HUDEP-2 (cell line): ENCODE results near the gene FRMD3.

Source experiments
- DNase-seq, 76 experiments: peaks; one replicate each; lab custom pipeline; 2025; ENCODE audit not compliant: unreplicated experiment in 76 of 76; lab: John Stamatoyannopoulos, UW

The FRMD3 gene

GRCh38 chr9:83440641-83441040, 97.6 kb downstream of the FRMD3 start:
- DNase-seq: no peak

GRCh38 chr9:83435301-83435700, 102.9 kb downstream of the FRMD3 start:
- no peak for DNase-seq

GRCh38 chr9:83434254-83434653, 103.9 kb downstream of the FRMD3 start:
- no peak for DNase-seq

- no peak for DNase-seq
Measured at GRCh38 chr9:83433846-83434245, 104.4 kb downstream of the FRMD3 start.

- DNase-seq: no peak
Measured at GRCh38 chr9:83432877-83433550, 105.2 kb downstream of the FRMD3 start.

- no peak for DNase-seq
Measured at GRCh38 chr9:83432104-83432627, 106.0 kb downstream of the FRMD3 start.

GRCh38 chr9:83431101-83432060, 106.8 kb downstream of the FRMD3 start:
- no peak for DNase-seq

- no peak for DNase-seq
Measured at GRCh38 chr9:83430681-83431080, 107.5 kb downstream of the FRMD3 start.

- no peak for DNase-seq
Measured at GRCh38 chr9:83429229-83429628, 109.0 kb downstream of the FRMD3 start.

GRCh38 chr9:83425240-83425639, 113.0 kb downstream of the FRMD3 start:
- DNase-seq: no peak

- DNase-seq: no peak
Measured at GRCh38 chr9:83424831-83425230, 113.4 kb downstream of the FRMD3 start.

- DNase-seq: peak in 2 of 76 experiments; percentile 3 to 13
Measured at GRCh38 chr9:83423815-83424707, 114.1 kb downstream of the FRMD3 start.

- no peak for DNase-seq
Measured at GRCh38 chr9:83422527-83422926, 115.7 kb downstream of the FRMD3 start.

- no peak for DNase-seq
Measured at GRCh38 chr9:83420486-83420885, 117.7 kb downstream of the FRMD3 start.

- DNase-seq: no peak
Measured at GRCh38 chr9:83419961-83420360, 118.2 kb downstream of the FRMD3 start.

- DNase-seq: no peak
Measured at GRCh38 chr9:83418283-83418682, 119.9 kb downstream of the FRMD3 start.

- DNase-seq: no peak
Measured at GRCh38 chr9:83413367-83413766, 124.8 kb downstream of the FRMD3 start.

GRCh38 chr9:83410701-83411100, 127.5 kb downstream of the FRMD3 start:
- DNase-seq: no peak

GRCh38 chr9:83406921-83407320, 131.3 kb downstream of the FRMD3 start:
- DNase-seq: no peak

- DNase-seq: no peak
Measured at GRCh38 chr9:83405759-83406158, 132.4 kb downstream of the FRMD3 start.
